Central memory CD8-positive, alpha-beta T cell (primary cell): ENCODE data around the gene EME2.
A peak's percentile ranks its signal among the peaks of the same experiment; 100 is the strongest.

Experiments
- ATAC-seq: fragments of 150-1000 bp; cut with Tn5 transposase; replicated peaks from 2 replicates; pipeline ENCODE4 v1.10.0; 2022; ENCODE audit warnings: mild to moderate bottlenecking, moderate FRiP score, moderate number of reproducible peaks; ENCODE audit not compliant: poor library complexity, severe bottlenecking; ENCODE audit errors: extremely low read depth
- DNase-seq, 2 donors: peaks; one replicate each; pipeline ENCODE4 v3.0.0; 2021; ENCODE audit warnings: low spot score in 2 of 2
- H3K27ac Mint-ChIP-seq: one replicate; pipeline ENCODE4 v1.8.0; 2022; ENCODE audit warnings: low read depth, mild to moderate bottlenecking, moderate library complexity, mixed read lengths
- H3K27me3 Mint-ChIP-seq: one replicate; pipeline ENCODE4 v1.8.0; 2022; ENCODE audit warnings: mixed read lengths
- H3K36me3 Mint-ChIP-seq: one replicate; pipeline ENCODE4 v1.8.0; 2022; ENCODE audit warnings: mild to moderate bottlenecking, moderate library complexity, mixed read lengths; ENCODE audit not compliant: insufficient read depth
- H3K4me1 Mint-ChIP-seq: one replicate; pipeline ENCODE4 v1.8.0; 2022; ENCODE audit warnings: mixed read lengths
- H3K4me3 Mint-ChIP-seq: one replicate; pipeline ENCODE4 v1.8.0; 2022; ENCODE audit warnings: mild to moderate bottlenecking, moderate library complexity, mixed read lengths
- H3K9me3 Mint-ChIP-seq: one replicate; pipeline ENCODE4 v1.8.0; 2022; ENCODE audit warnings: mixed read lengths

EME2 gene

GRCh38 chr16:1787056-1787321 lies 14.4 kb downstream of the EME2 start:
- no peak overlapping the region for H3K27ac Mint-ChIP-seq
- H3K9me3 Mint-ChIP-seq = no peaks in the 10 kb centered on the region
- H3K27me3 Mint-ChIP-seq = no peaks in the 10 kb centered on the region
- no peak for ATAC-seq
- no peak overlapping the region for H3K4me3 Mint-ChIP-seq
- peaks cover 19% of the 10 kb centered on the region for H3K4me1 Mint-ChIP-seq
- DNase-seq = no peak
- H3K36me3 Mint-ChIP-seq = peaks cover 12% of the 10 kb centered on the region

DNA sequence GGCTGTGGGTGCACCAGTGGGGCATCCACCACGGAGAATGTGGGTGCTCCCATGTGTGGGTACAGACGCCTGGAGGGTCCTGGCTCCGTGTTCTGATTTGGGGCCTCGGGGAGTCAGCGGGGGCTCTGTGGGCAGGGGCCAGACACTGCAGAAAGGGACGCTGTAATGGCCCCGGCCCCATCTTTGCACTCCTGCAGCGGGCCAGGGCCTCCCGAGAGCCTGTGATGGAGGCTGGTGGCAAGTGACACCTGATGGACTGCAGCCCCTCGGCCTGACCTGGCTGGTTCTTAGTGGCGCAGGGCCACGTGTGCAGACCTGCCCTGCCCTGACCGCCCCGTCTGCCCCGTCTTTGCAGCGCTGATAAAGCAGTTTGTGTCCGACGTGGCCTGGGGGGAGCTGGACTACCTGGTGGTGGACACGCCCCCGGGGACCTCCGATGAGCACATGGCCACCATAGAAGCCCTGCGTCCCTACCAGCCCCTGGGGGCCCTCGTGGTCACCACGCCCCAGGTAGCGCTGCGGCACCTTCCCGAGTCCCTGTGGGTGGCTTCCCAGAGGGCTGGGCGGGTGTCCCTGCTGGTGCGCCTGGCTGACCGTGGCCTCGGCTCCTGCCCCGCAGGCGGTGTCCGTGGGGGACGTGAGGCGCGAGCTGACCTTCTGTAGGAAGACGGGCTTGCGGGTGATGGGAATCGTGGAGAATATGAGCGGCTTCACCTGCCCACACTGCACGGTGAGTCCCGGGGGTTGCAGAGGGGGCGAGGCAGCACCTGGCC lies 14.9 kb downstream of the EME2 start:
- H3K4me3 Mint-ChIP-seq = no peak overlapping the region
- H3K4me1 Mint-ChIP-seq = peaks cover 18% of the 10 kb centered on the region
- DNase-seq (no peak), ATAC-seq (no peak)
- H3K27me3 Mint-ChIP-seq = no peaks in the 10 kb centered on the region
- no peak overlapping the region for H3K27ac Mint-ChIP-seq
- H3K36me3 Mint-ChIP-seq = peaks cover 10% of the 10 kb centered on the region
- H3K9me3 Mint-ChIP-seq = no peaks in the 10 kb centered on the region

- no peak for DNase-seq
- H3K36me3 Mint-ChIP-seq = peaks cover 7% of the 10 kb centered on the region
These were observed 15.6 kb downstream of the EME2 start for GRCh38 chr16:1788095-1788707.

GRCh38 chr16:1788708-1789100 lies 16.1 kb downstream of the EME2 start:
- Mint-ChIP-seq H3K4me1 (peaks cover 13% of the 10 kb centered on the region), H3K27me3 (no peaks in the 10 kb centered on the region), H3K9me3 (no peaks in the 10 kb centered on the region), H3K4me3 (no peak overlapping the region), H3K27ac (peak overlapping the region; percentile 76), H3K36me3 (peaks cover 7% of the 10 kb centered on the region)
- DNase-seq = no peak
- no peak for ATAC-seq

More at GRCh38 chr16:1788095-1788707, 15.6 kb downstream of the EME2 start:
- Mint-ChIP-seq H3K4me3 (no peak overlapping the region), H3K4me1 (peaks cover 16% of the 10 kb centered on the region), H3K9me3 (no peaks in the 10 kb centered on the region), H3K27ac (no peak overlapping the region), H3K27me3 (no peaks in the 10 kb centered on the region)
- no peak for ATAC-seq

- Mint-ChIP-seq H3K4me1 (peaks cover 13% of the 10 kb centered on the region), H3K4me3 (no peak overlapping the region)
- ATAC-seq = no peak
These were observed 17.0 kb downstream of the EME2 start for GRCh38 chr16:1789643-1790045.

GRCh38 chr16:1790261-1790610 lies 17.6 kb downstream of the EME2 start:
- Mint-ChIP-seq H3K36me3 (peaks cover 6% of the 10 kb centered on the region), H3K9me3 (no peaks in the 10 kb centered on the region), H3K27me3 (no peaks in the 10 kb centered on the region), H3K27ac (no peak overlapping the region), H3K4me1 (peaks cover 9% of the 10 kb centered on the region), H3K4me3 (no peak overlapping the region)
- ATAC-seq = no peak
- no peak for DNase-seq

More at GRCh38 chr16:1789643-1790045, 17.0 kb downstream of the EME2 start:
- H3K9me3 Mint-ChIP-seq = no peaks in the 10 kb centered on the region
- no peaks in the 10 kb centered on the region for H3K27me3 Mint-ChIP-seq
- no peak for DNase-seq
- peaks cover 6% of the 10 kb centered on the region for H3K36me3 Mint-ChIP-seq
- H3K27ac Mint-ChIP-seq = no peak overlapping the region

DNA sequence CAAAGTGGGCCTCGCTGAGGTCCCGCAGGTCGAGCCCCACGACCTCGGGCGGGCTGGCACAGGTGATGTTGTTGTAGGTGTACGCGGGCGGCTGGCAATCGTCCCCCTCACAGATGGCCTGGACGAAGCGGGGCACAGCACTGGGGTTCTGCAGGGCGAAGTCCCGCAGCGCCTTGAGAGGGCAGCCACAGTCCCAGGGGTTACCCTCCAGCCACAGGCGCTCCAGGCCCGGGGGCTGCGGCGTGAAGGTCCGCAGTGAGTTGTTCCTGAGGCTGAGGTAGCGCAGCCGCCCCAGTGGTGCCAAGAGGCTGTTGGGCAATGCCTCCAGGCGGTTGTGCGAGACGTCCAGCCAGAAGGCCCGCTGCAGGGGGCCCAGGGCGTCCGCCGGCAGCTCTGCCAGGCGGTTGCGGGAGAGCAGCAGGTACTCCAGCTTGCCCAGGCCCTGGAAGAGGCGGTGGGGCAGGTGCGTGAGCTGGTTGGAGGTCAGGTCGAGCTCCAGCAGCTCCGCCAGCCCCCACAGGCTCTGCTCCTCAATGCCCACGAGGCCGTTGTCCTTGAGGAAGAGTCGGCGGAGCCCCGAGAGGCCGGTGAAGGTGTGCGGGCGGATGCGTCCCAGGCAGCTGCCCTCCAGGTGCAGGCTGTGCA lies 18.1 kb downstream of the EME2 start:
- H3K27ac Mint-ChIP-seq = no peak overlapping the region
- no peaks in the 10 kb centered on the region for H3K27me3 Mint-ChIP-seq
- no peaks in the 10 kb centered on the region for H3K9me3 Mint-ChIP-seq
- peaks cover 6% of the 10 kb centered on the region for H3K36me3 Mint-ChIP-seq
- H3K4me1 Mint-ChIP-seq = peaks cover 5% of the 10 kb centered on the region
- no peak overlapping the region for H3K4me3 Mint-ChIP-seq
- DNase-seq (peak in 1 of 2 donors; percentile 8), ATAC-seq (no peak)

DNA sequence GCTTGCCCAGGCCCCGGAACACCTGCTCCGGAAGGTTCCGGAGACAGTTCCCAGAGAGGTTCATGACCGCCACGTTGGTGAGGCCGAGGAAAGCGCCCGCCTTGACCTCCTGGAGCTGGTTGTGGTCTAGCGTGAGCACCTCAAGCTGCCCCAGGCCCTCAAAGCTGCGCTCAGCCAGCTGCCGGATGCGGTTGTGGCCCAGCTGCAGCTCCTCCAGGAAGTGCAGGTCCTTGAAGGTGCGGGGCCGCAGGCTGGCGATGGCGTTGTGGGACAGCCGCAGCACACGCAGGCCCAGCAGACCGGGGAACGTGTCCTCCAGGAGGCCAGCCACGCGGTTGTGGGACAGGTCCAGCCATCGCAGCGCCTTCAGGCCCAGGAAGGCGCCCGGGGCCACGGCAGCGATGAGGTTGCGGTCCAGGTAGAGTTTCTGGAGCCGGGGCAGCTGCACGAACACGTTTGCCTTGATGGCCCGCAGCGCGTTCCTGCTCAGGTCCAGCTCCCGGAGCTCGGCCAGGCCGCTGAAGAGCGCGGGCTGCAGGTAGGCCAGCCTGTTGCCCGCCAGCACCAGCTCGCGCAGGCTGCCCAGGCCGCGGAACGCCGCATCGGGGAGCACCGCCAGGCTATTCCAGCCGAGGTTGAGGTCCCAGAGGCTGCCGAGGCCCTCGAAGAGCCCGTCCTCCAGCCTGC lies 18.8 kb downstream of the EME2 start:
- no peak for ATAC-seq
- peaks cover 6% of the 10 kb centered on the region for H3K36me3 Mint-ChIP-seq
- peaks cover 5% of the 10 kb centered on the region for H3K4me1 Mint-ChIP-seq
- H3K4me3 Mint-ChIP-seq = no peak overlapping the region
- no peak for DNase-seq
- no peaks in the 10 kb centered on the region for H3K27me3 Mint-ChIP-seq
- no peak overlapping the region for H3K27ac Mint-ChIP-seq
- no peaks in the 10 kb centered on the region for H3K9me3 Mint-ChIP-seq

- Mint-ChIP-seq H3K4me1 (peaks cover 5% of the 10 kb centered on the region), H3K27me3 (no peaks in the 10 kb centered on the region), H3K36me3 (peaks cover 3% of the 10 kb centered on the region), H3K9me3 (no peaks in the 10 kb centered on the region), H3K27ac (no peak overlapping the region), H3K4me3 (no peak overlapping the region)
- DNase-seq = no peak
- no peak for ATAC-seq
These were observed 19.6 kb downstream of the EME2 start for GRCh38 chr16:1791943-1792812.

DNA sequence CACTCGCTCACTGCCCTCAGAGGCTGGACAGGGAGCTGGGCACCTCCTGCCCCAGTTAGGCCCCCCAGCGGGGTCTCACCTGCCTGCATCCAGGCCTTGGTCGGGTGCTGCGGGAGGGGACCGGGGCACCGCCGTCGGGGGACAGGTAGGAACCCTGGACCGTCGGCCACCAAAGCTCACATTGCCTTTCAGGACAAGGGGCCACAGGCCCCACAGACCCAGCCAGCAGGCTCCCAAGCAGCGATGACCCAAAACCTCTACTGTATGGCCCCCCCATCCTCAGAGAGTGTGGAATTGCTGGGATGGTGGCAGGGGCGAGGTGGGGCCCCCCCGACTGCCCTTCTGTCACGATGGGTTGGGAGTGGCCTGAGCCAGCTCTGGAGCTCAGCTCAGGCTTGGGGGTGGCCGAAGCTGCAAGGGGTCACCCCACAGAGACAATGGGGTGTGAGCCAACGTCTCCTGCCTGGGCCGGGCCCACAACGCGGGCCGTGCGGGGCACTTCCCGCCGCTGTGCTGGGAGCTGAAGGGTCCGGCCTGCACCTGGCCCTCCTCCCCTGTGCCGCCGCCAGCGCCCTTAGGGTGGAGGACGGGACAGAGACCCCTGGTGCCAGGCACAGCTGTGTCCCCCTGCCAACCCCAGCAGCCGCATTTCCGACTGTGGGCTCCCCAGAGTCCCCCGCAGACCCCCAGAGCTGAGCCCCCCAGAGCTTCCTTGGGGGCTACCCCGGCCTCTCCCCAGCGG lies 20.4 kb downstream of the EME2 start:
- H3K36me3 Mint-ChIP-seq = peaks cover 3% of the 10 kb centered on the region
- no peak overlapping the region for H3K27ac Mint-ChIP-seq
- H3K4me1 Mint-ChIP-seq = peaks cover 5% of the 10 kb centered on the region
- DNase-seq (no peak), ATAC-seq (no peak)
- no peaks in the 10 kb centered on the region for H3K9me3 Mint-ChIP-seq
- H3K27me3 Mint-ChIP-seq = no peaks in the 10 kb centered on the region
- no peak overlapping the region for H3K4me3 Mint-ChIP-seq

DNA sequence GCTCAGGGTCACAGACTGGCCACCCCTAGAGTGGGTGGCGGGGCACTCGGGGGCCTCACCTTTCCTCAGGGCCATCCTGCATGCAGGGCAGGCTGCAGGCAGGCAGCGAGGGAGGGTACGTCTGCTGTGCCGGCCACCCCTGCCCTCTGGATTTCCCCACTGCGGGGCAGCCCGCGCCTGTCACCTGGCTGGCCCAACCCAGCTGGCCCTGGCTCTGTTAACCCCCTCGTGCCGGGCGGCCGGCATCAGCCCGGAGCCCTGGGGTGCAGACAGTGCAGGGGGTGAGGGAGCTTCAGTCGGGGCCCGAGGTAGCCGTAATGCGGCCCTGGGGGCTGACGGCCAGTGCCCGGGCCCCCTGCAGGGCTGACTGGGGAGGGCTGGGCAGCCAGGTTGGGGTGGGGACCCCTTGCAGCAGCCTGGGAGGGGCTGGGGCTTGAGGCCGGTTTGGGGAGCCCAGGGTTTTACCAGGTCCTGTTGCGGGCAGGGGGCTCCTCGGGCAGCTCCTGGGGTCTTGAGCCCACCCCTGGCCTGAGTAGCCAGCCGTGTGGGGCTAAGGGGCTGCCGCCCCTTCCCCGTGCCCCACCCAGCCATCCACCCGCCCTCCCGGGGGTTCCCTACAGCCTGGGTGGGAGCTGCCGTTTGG lies 21.1 kb downstream of the EME2 start, which contains the start of gene IGFALS:
IGFALS (minus strand) TSS at position 128 of the 643 bp plus-strand sequence; CDS start at position 75, 53 bp downstream.
- Mint-ChIP-seq H3K36me3 (peaks cover under 1% of the 10 kb centered on the region), H3K27ac (no peak within 1 kb of the TSS), H3K9me3 (no peaks in the 10 kb centered on the region), H3K4me3 (no peak within 1 kb of the TSS), H3K27me3 (no peaks in the 10 kb centered on the region), H3K4me1 (peaks cover 4% of the 10 kb centered on the region)
- ATAC-seq = no peak
- DNase-seq = no peak
